SU-DHL-6 (cell line): ENCODE results near the gene ARVCF.

ENCODE experiments used
- H2AFZ ChIP-seq: fragments of 200-600 bp; sonication (generic); 2 replicates; pipeline ENCODE4 v1.6.1; 2014; ENCODE audit warnings: low read depth, mild to moderate bottlenecking, moderate library complexity, mixed read lengths, antibody characterized with exemption, low read length; ENCODE audit not compliant: severe bottlenecking
- H3F3A ChIP-seq: fragments of 200-600 bp; shearing (Covaris generic); 2 replicates; pipeline ENCODE4 v1.6.0; 2016; ENCODE audit warnings: antibody characterized with exemption, mild to moderate bottlenecking; ENCODE audit not compliant: insufficient read depth
- H3K27ac ChIP-seq: fragments of 200-600 bp; sonication (generic); 2 replicates; pipeline ENCODE4 v1.5.1; 2016; ENCODE audit warnings: low read depth, mild to moderate bottlenecking, low read length, moderate library complexity, mixed read lengths
- H3K27me3 ChIP-seq: fragments of 200-600 bp; sonication (generic), shearing (Covaris generic); 2 replicates; pipeline ENCODE4 v1.6.0; 2014; ENCODE audit warnings: mild to moderate bottlenecking, low read length
- H3K36me3 ChIP-seq: fragments of 200-600 bp; sonication (generic); 2 replicates; pipeline ENCODE4 v1.6.1; 2014; ENCODE audit warnings: mild to moderate bottlenecking, low read length, mixed read lengths
- H3K4me2 ChIP-seq: fragments of 300-600, 200-600 bp; shearing (Covaris generic), sonication (generic); 2 replicates; pipeline ENCODE4 v1.6.0; 2014; ENCODE audit warnings: low read length, low read depth, mild to moderate bottlenecking; ENCODE audit not compliant: poor library complexity, severe bottlenecking
- H3K4me3 ChIP-seq: fragments of 200-600 bp; sonication (generic); 2 replicates; pipeline ENCODE4 v1.5.1; 2014; ENCODE audit warnings: antibody characterized with exemption, low read length, mild to moderate bottlenecking, mixed read lengths; ENCODE audit not compliant: insufficient read depth, poor library complexity, severe bottlenecking
- H3K79me2 ChIP-seq: fragments of 200-600 bp; sonication (generic); 2 replicates; pipeline ENCODE4 v1.6.1; 2014; ENCODE audit warnings: mild to moderate bottlenecking, low read length, moderate library complexity; ENCODE audit not compliant: insufficient read depth
- H3K9ac ChIP-seq: fragments of 200-600 bp; sonication (generic); 2 replicates; pipeline ENCODE4 v1.7.0; 2014; ENCODE audit warnings: mild to moderate bottlenecking, low read length
- H3K9me2 ChIP-seq: fragments of 200-600 bp; sonication (generic); replicated peaks from 2 replicates; pipeline ENCODE4 v1.6.1; 2014; ENCODE audit warnings: low read length; ENCODE audit not compliant: insufficient read depth
- H3K9me3 ChIP-seq: fragments of 200-600 bp; sonication (generic); 2 replicates; pipeline ENCODE4 v1.6.1; 2014; ENCODE audit warnings: low read length, mixed read lengths; ENCODE audit not compliant: insufficient read depth
- H4K20me1 ChIP-seq: fragments of 200-600 bp; sonication (generic); 2 replicates; pipeline ENCODE4 v1.6.1; 2014; ENCODE audit warnings: low read depth, mild to moderate bottlenecking, antibody characterized with exemption, low read length, moderate library complexity, mixed read lengths
- EZH2phosphoT487 ChIP-seq: fragments of 200-600 bp; sonication (generic), shearing (Covaris generic); conservative IDR thresholded peaks from 2 replicates; pipeline ENCODE4 v1.6.1; 2018; ENCODE audit warnings: mild to moderate bottlenecking, antibody characterized with exemption, low read length, moderate library complexity, mixed read lengths
- TF ChIP-seq, protein P1 (sequence below): fragments of 200-600 bp; sonication (generic); IDR thresholded peaks from one replicate; pipeline ENCODE4 v1.5.1; 2017; ENCODE audit warnings: antibody characterized with exemption, mild to moderate bottlenecking, low read length, moderate library complexity; ENCODE audit not compliant: insufficient read depth, poor library complexity, severe bottlenecking

The ARVCF gene

GRCh38 chr22:20025401-20026203 is 9.0 kb upstream of the ARVCF start:
- no peaks in the 10 kb centered on the region for H4K20me1 ChIP-seq
- H3F3A ChIP-seq, result no peaks in the 10 kb centered on the region
- H3K4me3 ChIP-seq, result no peak overlapping the region
- H3K9me2 ChIP-seq, result no peaks in the 10 kb centered on the region
- H3K27ac ChIP-seq, result no peak overlapping the region
- H3K79me2 ChIP-seq, result peaks cover 9% of the 10 kb centered on the region; the same call in 1 of the 2 replicates
- H3K27me3 ChIP-seq, result no peaks in the 10 kb centered on the region
- no peak for TF ChIP-seq EZH2phosphoT487
- TF ChIP-seq, protein P1, sequence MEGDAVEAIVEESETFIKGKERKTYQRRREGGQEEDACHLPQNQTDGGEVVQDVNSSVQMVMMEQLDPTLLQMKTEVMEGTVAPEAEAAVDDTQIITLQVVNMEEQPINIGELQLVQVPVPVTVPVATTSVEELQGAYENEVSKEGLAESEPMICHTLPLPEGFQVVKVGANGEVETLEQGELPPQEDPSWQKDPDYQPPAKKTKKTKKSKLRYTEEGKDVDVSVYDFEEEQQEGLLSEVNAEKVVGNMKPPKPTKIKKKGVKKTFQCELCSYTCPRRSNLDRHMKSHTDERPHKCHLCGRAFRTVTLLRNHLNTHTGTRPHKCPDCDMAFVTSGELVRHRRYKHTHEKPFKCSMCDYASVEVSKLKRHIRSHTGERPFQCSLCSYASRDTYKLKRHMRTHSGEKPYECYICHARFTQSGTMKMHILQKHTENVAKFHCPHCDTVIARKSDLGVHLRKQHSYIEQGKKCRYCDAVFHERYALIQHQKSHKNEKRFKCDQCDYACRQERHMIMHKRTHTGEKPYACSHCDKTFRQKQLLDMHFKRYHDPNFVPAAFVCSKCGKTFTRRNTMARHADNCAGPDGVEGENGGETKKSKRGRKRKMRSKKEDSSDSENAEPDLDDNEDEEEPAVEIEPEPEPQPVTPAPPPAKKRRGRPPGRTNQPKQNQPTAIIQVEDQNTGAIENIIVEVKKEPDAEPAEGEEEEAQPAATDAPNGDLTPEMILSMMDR, result no peak
- H3K4me2 ChIP-seq, result no peak overlapping the region
- H3K9me3 ChIP-seq, result no peaks in the 10 kb centered on the region
- no peak overlapping the region for H3K9ac ChIP-seq
- H2AFZ ChIP-seq, result no peak overlapping the region
- H3K36me3 ChIP-seq, result no peaks in the 10 kb centered on the region

GRCh38 chr22:20024650-20025397 is 8.2 kb upstream of the ARVCF start:
- H2AFZ ChIP-seq, result no peak overlapping the region
- no peaks in the 10 kb centered on the region for H4K20me1 ChIP-seq
- no peak overlapping the region for H3K4me3 ChIP-seq
- no peak overlapping the region for H3K9ac ChIP-seq
- H3K4me2 ChIP-seq, result no peak overlapping the region
- H3F3A ChIP-seq, result no peaks in the 10 kb centered on the region
- H3K79me2 ChIP-seq, result peaks cover 9% of the 10 kb centered on the region; the same call in 1 of the 2 replicates
- H3K27ac ChIP-seq, result no peak overlapping the region
- TF ChIP-seq, protein P1, result no peak
- TF ChIP-seq EZH2phosphoT487, result no peak
- no peaks in the 10 kb centered on the region for H3K9me3 ChIP-seq
- no peaks in the 10 kb centered on the region for H3K27me3 ChIP-seq
- H3K9me2 ChIP-seq, result no peaks in the 10 kb centered on the region
- no peaks in the 10 kb centered on the region for H3K36me3 ChIP-seq

DNA sequence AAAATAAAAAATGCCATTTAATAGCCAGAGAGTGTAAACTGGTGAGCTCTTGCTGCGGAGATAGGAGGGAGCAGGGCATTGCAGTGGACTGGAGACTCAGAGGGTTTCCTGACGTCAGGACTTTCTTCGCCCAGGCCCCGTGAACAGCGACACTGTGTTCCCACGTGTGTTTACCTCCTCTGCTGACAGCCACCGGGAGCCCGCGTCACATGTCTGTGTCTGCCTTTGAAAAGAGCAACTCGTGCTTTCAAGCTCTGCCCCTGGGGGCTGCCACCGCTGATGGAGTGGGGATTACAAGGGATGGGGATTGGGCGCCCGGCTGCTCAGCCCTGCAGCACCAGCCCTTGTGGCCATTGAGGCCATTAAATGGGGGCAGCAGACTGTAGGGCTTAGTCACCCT is 7.6 kb upstream of the ARVCF start:
- H3K9me3 ChIP-seq, result no peaks in the 10 kb centered on the region
- no peaks in the 10 kb centered on the region for H3F3A ChIP-seq
- H3K4me3 ChIP-seq, result no peak overlapping the region
- H3K4me2 ChIP-seq, result no peak overlapping the region
- H2AFZ ChIP-seq, result no peak overlapping the region
- no peaks in the 10 kb centered on the region for H3K36me3 ChIP-seq
- H3K9ac ChIP-seq, result no peak overlapping the region
- no peak for TF ChIP-seq EZH2phosphoT487
- TF ChIP-seq, protein P1, result no peak
- no peaks in the 10 kb centered on the region for H4K20me1 ChIP-seq
- H3K27ac ChIP-seq, result no peak overlapping the region
- peaks cover 9% of the 10 kb centered on the region; the same call in 1 of the 2 replicates for H3K79me2 ChIP-seq
- H3K9me2 ChIP-seq, result no peaks in the 10 kb centered on the region
- no peaks in the 10 kb centered on the region for H3K27me3 ChIP-seq
